Ishikawa (cell line): ENCODE data around the gene PKN1.

ENCODE experiments used
- CEBPB ChIP-seq: IDR thresholded peaks from 2 replicates; pipeline ENCODE4 v1.6.1; 2012
- CREB1 ChIP-seq: IDR thresholded peaks from 2 replicates; pipeline ENCODE4 v1.6.1; 2012; ENCODE audit warnings: low read depth
- EGR1 ChIP-seq: IDR thresholded peaks from 2 replicates; pipeline ENCODE4 v1.6.1; 2012
- EP300 ChIP-seq: IDR thresholded peaks from 2 replicates; pipeline ENCODE4 v1.6.1; 2012; ENCODE audit warnings: borderline replicate concordance
- FOXM1 ChIP-seq: IDR thresholded peaks from 2 replicates; pipeline ENCODE4 v1.6.1; 2012; ENCODE audit warnings: low read depth, borderline replicate concordance
- MAX ChIP-seq: IDR thresholded peaks from 2 replicates; pipeline ENCODE4 v1.6.1; 2012
- NFIC ChIP-seq: IDR thresholded peaks from 2 replicates; pipeline ENCODE4 v1.6.1; 2012
- RAD21 ChIP-seq: IDR thresholded peaks from 2 replicates; pipeline ENCODE4 v1.6.1; 2012; ENCODE audit warnings: low read depth
- REST ChIP-seq: IDR thresholded peaks from 2 replicates; pipeline ENCODE4 v1.6.1; 2012; ENCODE audit warnings: low read depth, mild to moderate bottlenecking
- TAF1 ChIP-seq: IDR thresholded peaks from 2 replicates; pipeline ENCODE4 v1.6.1; 2012; ENCODE audit warnings: low read depth, mild to moderate bottlenecking
- TCF12 ChIP-seq: IDR thresholded peaks from 2 replicates; pipeline ENCODE4 v1.6.1; 2012; ENCODE audit warnings: low read depth
- TEAD4 ChIP-seq: IDR thresholded peaks from 2 replicates; pipeline ENCODE4 v1.6.1; 2012
- YY1 ChIP-seq: IDR thresholded peaks from 2 replicates; pipeline ENCODE4 v1.6.1; 2012; ENCODE audit warnings: low read depth
- ZBTB7A ChIP-seq: IDR thresholded peaks from 2 replicates; pipeline ENCODE4 v1.6.1; 2012; ENCODE audit warnings: low read depth
- TF ChIP-seq, protein P1 (sequence below): IDR thresholded peaks from 2 replicates; pipeline ENCODE4 v1.6.1; 2012

PKN1 gene

DNA sequence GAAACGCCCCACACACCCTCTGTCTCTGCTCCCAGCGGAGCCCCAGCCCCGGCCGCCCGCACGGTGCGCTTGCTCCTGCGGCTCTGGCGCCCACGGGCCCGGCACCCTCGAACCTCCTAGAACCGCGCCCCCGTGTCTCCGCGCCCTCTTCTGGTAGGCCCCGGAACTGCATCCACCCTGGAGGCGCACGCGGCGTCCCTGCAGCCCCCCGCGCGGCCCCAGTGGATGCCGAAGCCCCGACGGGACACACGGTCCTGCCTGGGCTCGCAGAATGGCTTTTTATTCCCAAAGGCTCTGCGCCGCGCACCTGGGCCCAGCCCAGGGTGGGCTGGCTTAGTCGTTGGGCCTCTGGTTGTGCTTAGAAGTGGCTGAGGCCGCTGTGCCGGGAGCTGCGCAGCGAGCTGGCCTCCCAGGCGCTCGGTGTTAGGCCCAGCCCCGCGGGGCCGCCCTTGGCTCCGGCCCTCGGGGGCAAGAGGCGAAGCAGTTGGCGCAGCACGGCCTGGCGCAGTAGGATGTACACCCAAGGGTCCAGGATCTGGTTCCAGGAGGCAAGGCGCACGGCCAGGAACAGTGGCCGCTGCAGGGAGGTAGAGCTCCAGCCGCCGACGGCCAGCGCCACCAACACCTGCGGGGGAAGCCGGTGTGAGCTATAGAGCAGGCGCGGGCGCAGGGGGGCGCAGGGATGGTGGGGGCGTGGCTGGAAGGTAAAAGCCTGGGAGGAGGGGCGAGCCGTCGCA lies 39.3 kb downstream of the PKN1 start:
- TF ChIP-seq RAD21: peak; percentile 17; the same call in 1 of the 2 replicates
- 0 out of 2 replicates have a peak, but pooled peaks have one; percentile 20 for TF ChIP-seq ZBTB7A
- no peak for TF ChIP-seq EP300

DNA sequence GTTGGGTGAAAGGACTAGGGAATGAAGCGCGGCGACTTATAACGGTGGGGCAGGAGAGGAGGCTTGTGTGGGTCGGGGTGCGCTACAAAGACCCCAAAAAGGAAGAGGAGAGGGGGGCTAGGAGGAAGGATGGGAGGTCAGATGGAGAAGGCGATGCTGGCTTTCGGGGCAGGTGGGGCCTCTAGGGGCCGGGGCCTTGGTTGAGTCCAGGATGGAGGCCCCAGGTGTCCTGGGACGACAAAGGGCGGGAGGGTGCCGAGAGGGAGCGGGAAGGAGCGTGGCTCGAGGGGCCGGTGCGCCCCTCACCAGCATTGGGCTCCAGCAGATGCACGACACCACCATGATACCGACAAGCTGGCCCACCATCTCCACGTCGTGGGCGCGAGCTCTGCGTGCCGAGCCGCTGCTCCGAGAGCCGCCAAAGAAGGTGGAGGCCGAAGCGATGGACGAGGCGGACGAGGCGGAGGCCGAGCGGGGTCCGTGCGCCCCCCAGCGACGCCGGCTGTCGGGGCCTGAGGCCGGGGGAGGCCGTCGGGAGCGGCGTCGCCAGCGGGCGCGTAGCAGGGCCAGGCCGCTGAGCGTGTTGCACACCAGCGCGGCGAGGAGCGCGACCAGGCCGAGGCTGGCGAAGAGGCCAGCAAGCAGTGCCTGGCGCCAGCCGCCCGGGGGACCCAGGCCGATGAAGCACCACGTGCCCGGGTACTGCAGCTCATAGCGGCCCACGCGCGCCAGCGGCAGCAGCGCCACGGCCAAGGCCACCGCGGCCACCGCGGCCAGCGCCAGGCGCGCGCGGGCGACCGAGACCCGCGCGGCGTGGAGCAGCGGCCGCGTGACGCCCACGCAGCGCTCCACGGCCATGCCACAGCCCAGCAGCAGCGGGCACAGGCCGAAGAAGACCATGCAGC lies 40.2 kb downstream of the PKN1 start:
- TF ChIP-seq MAX: no peak
- no peak for TF ChIP-seq TCF12
- TF ChIP-seq CEBPB: no peak
- no peak for TF ChIP-seq REST
- TF ChIP-seq ZBTB7A: no peak
- no peak for TF ChIP-seq FOXM1
- no peak for TF ChIP-seq TEAD4
- TF ChIP-seq TAF1: no peak
- no peak for TF ChIP-seq CREB1
- TF ChIP-seq EGR1: no peak
- TF ChIP-seq RAD21: no peak
- TF ChIP-seq EP300: no peak
- no peak for TF ChIP-seq YY1

- TF ChIP-seq EP300 (no peak), TEAD4 (no peak), REST (no peak), MAX (no peak), RAD21 (no peak), YY1 (no peak), FOXM1 (no peak), CREB1 (no peak), NFIC (no peak), TAF1 (no peak), TCF12 (no peak), ZBTB7A (no peak), CEBPB (no peak), EGR1 (no peak)
- TF ChIP-seq, protein P1, sequence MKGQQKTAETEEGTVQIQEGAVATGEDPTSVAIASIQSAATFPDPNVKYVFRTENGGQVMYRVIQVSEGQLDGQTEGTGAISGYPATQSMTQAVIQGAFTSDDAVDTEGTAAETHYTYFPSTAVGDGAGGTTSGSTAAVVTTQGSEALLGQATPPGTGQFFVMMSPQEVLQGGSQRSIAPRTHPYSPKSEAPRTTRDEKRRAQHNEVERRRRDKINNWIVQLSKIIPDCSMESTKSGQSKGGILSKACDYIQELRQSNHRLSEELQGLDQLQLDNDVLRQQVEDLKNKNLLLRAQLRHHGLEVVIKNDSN: no peak
Observed at GRCh38 chr19:14473978-14474578, 41.0 kb downstream of the PKN1 start.

DNA sequence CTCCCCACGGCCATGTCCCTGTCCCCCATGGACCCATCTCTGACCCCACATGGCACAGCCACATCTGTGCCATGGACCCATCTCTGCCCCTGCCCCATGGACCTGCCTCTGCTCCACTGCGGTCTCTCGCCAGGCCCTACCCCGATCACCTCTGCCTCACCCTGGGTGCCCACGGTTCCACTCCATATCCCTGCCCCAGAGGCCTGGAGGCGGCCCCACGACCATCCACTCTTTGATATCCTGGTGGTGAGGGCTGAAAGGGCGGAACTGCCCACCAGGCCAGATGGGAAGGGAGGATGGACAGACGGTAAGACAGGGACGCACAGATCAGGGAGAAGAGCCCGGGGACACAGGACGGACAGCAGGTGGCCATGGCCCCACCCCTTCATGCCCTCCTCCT lies 41.7 kb downstream of the PKN1 start:
- TF ChIP-seq FOXM1 (no peak), YY1 (no peak), TEAD4 (no peak), TCF12 (no peak), REST (no peak), NFIC (no peak), EGR1 (no peak), ZBTB7A (no peak), RAD21 (no peak), CEBPB (no peak), EP300 (no peak), MAX (no peak), CREB1 (no peak), TAF1 (no peak)
- TF ChIP-seq, protein P1: no peak
